ENCODE measurements around the gene CYP4F8.

Gene CYP4F8

GRCh38 chr19:15652559-15653278, 37.7 kb downstream of the CYP4F8 start:
- Histone ChIP-seq H4K20me1 (ENCODE audit: insufficient read depth, low read length) (no peaks in the 10 kb centered on the region), H3K27me3 (ENCODE audit: low read depth, low read length) (peaks cover 3% of the 10 kb centered on the region; the same call in 1 of the 2 replicates), H3K4me1 (ENCODE audit: low read length) (no peaks in the 10 kb centered on the region), H3K4me2 (ENCODE audit: low read length) (no peak overlapping the region), H3K27ac (ENCODE audit: low read length) (no peak overlapping the region), H3K4me3 (ENCODE audit: low read length) (no peak overlapping the region), H2AFZ (ENCODE audit: low read depth, low read length) (no peak overlapping the region), H3K9ac (ENCODE audit: low read length) (no peak overlapping the region), H3K79me2 (ENCODE audit: low read length) (no peaks in the 10 kb centered on the region), H3K9me3 (ENCODE audit: insufficient read depth, low read length) (no peaks in the 10 kb centered on the region), H3K36me3 (replicated peaks; ENCODE audit: low read depth, low read length) (no peaks in the 10 kb centered on the region)
- TF ChIP-seq CTCF (IDR thresholded peaks at IDR 0.05; ENCODE audit: low read depth, low read length) (no peak), EZH2phosphoT487 (IDR thresholded peaks at IDR 0.05; ENCODE audit: low read depth) (no peak)

DNA sequence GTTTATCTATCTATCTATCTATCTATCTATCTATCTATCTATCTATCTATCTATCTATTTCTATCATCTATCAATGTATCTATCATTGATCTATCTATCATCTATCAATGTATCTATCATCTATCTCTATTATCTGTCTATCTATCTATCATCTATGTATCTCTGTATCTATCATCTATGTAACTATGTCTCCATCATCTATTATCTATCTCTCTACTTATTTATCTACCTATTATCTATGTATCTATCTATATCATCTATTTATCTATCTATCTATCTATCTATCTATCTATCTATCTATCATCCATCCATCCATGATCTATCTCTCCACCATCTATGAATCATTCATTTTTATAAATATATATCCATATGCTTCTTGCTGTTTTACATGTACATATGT, 41.4 kb downstream of the CYP4F8 start:
- H3K4me2 ChIP-seq (ENCODE audit: low read length): no peak overlapping the region
- no peaks in the 10 kb centered on the region for H3K36me3 ChIP-seq (replicated peaks; ENCODE audit: low read depth, low read length)
- H3K4me1 ChIP-seq (ENCODE audit: low read length): no peaks in the 10 kb centered on the region
- H3K79me2 ChIP-seq (ENCODE audit: low read length): no peaks in the 10 kb centered on the region
- H3K27ac ChIP-seq (ENCODE audit: low read length): no peak overlapping the region
- H2AFZ ChIP-seq (ENCODE audit: low read depth, low read length): no peak overlapping the region
- H3K9ac ChIP-seq (ENCODE audit: low read length): no peak overlapping the region
- no peaks in the 10 kb centered on the region for H3K27me3 ChIP-seq (ENCODE audit: low read depth, low read length)
- no peaks in the 10 kb centered on the region for H4K20me1 ChIP-seq (ENCODE audit: insufficient read depth, low read length)
- TF ChIP-seq EZH2phosphoT487 (IDR thresholded peaks at IDR 0.05; ENCODE audit: low read depth) (no peak), CTCF (IDR thresholded peaks at IDR 0.05; ENCODE audit: low read depth, low read length) (no peak)
- H3K9me3 ChIP-seq (ENCODE audit: insufficient read depth, low read length): no peaks in the 10 kb centered on the region
- H3K4me3 ChIP-seq (ENCODE audit: low read length): no peak overlapping the region

- no peaks in the 10 kb centered on the region for H3K9me3 ChIP-seq (ENCODE audit: insufficient read depth, low read length)
- TF ChIP-seq CTCF (IDR thresholded peaks at IDR 0.05; ENCODE audit: low read depth, low read length) (no peak), EZH2phosphoT487 (IDR thresholded peaks at IDR 0.05; ENCODE audit: low read depth) (no peak)
Observed at GRCh38 chr19:15663247-15663646, 48.2 kb downstream of the CYP4F8 start.

GRCh38 chr19:15666186-15666585, 51.2 kb downstream of the CYP4F8 start:
- peaks cover 14% of the 10 kb centered on the region; the same call in 1 of the 2 replicates for H3K27me3 ChIP-seq (ENCODE audit: low read depth, low read length)
- H3K79me2 ChIP-seq (ENCODE audit: low read length): no peaks in the 10 kb centered on the region
- H3K27ac ChIP-seq (ENCODE audit: low read length): no peak overlapping the region
- no peak overlapping the region for H2AFZ ChIP-seq (ENCODE audit: low read depth, low read length)
- H3K9me3 ChIP-seq (ENCODE audit: insufficient read depth, low read length): no peaks in the 10 kb centered on the region
- no peak overlapping the region for H3K4me2 ChIP-seq (ENCODE audit: low read length)
- H3K4me1 ChIP-seq (ENCODE audit: low read length): no peaks in the 10 kb centered on the region
- H3K9ac ChIP-seq (ENCODE audit: low read length): no peak overlapping the region
- H3K4me3 ChIP-seq (ENCODE audit: low read length): no peak overlapping the region
- no peaks in the 10 kb centered on the region for H4K20me1 ChIP-seq (ENCODE audit: insufficient read depth, low read length)
- TF ChIP-seq CTCF (IDR thresholded peaks at IDR 0.05; ENCODE audit: low read depth, low read length): no peak
- TF ChIP-seq EZH2phosphoT487 (IDR thresholded peaks at IDR 0.05; ENCODE audit: low read depth): no peak
- no peaks in the 10 kb centered on the region for H3K36me3 ChIP-seq (replicated peaks; ENCODE audit: low read depth, low read length)

More at GRCh38 chr19:15663247-15663646, 48.2 kb downstream of the CYP4F8 start:
- Histone ChIP-seq H4K20me1 (ENCODE audit: insufficient read depth, low read length) (no peaks in the 10 kb centered on the region), H3K27ac (ENCODE audit: low read length) (no peak overlapping the region), H3K27me3 (ENCODE audit: low read depth, low read length) (peaks cover 14% of the 10 kb centered on the region; the same call in 1 of the 2 replicates), H3K4me2 (ENCODE audit: low read length) (no peak overlapping the region), H3K36me3 (replicated peaks; ENCODE audit: low read depth, low read length) (no peaks in the 10 kb centered on the region), H3K4me1 (ENCODE audit: low read length) (no peaks in the 10 kb centered on the region), H3K4me3 (ENCODE audit: low read length) (no peak overlapping the region), H3K9ac (ENCODE audit: low read length) (no peak overlapping the region), H3K79me2 (ENCODE audit: low read length) (no peaks in the 10 kb centered on the region), H2AFZ (ENCODE audit: low read depth, low read length) (no peak overlapping the region)

Measured in OCI-LY3 (cell line).